Measurements from ENCODE around the gene FAM228B.
"Not testable (repeated sequence)": the region's sequence is repeated elsewhere in the genome, so short reads cannot be mapped to it uniquely, and the experiment has no call there.

FAM228B gene

GRCh38 chr2:24104110-24104650 is 19.1 kb upstream of the FAM228B start:
- DNase-seq: no peak

DNA sequence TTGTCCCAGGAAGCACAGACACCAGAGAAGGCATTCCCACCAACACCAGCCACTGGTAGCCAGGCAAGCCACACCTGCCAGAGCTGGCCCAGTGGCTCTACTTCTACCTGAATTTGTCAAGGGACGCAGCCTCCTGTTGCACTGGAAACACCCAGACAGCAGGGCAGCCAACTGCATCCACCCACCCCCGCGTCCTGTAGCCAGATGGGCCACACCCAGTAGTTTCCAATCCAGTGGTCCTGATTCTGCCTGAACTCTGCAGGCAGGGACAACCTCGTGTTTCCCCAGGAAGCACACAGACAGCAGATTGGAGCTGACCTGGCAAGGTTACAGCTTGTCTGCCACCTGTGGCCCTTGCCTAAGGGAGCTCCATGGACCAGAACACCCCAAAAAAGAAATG is 18.4 kb upstream of the FAM228B start:
- no peak for DNase-seq

DNA sequence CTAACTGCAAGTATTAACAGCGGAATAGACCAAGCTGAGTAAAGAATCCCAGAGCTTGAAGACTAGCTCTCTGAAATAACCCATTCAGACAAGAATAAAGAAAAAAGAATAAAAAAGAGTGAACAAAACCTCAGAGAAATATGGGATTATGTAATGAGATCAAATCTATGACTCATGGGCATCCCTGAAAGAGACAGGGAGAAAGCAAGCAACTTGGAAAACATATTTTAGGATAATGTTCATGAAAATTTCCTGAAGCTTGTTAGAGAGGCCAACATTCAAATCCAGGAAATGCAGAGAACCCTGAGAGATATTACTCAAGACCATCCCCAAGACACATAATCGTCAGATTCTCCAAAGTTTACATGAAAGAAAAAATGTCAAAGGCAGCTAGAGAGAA is 17.5 kb upstream of the FAM228B start:
- DNase-seq: no peak

- no peak for DNase-seq
Measured at GRCh38 chr2:24106786-24107185, 16.5 kb upstream of the FAM228B start.

GRCh38 chr2:24107336-24107735 is 15.9 kb upstream of the FAM228B start:
- no peak for DNase-seq

- not testable (repeated sequence) for DNase-seq
Measured at GRCh38 chr2:24109431-24109830, 13.8 kb upstream of the FAM228B start.

- DNase-seq: no peak
Measured at GRCh38 chr2:24110660-24111303, 12.5 kb upstream of the FAM228B start.

DNA sequence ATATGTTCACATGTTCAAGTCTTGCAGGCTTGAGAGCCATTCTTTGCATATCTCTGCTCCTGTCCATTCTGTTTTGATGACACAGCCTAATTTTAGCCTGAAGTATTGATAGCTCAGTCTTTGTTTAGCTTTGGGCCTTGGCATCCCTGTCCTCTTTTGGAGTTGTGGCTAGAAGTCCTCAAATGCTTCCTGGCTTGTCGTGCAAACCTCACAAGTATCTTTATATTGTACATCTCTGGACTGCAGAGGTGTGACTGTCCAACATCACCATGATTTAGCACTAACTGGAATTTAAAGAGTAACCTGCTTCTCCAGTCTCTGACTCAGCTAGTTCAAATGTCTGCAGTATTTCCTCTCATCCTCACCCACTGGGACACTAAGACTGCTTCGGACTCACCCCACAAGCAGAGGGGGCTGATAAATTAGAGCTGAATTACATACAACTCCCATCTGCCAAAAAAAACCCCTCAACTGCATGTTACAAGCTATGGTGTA is 11.8 kb upstream of the FAM228B start:
- no peak for DNase-seq

DNA sequence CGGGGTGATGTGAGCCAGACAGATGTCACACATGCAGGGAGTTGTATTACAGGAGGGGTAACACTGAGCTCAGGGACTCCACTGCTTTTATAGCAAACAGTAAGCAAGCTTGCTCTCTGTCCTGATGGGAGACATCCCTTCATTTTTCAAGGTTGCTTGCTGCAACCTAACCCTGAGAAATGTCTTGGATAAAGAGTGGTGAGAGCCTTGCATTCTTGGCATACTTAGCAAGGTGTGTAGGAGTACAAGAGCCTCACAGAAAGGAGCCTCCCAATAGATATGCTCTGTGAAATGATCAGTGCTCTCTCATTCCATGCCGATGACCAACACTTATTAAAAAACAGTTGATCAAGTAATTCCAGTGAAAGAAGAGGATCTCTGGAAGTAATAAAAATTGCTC is 8.2 kb upstream of the FAM228B start:
- no peak for DNase-seq

DNA sequence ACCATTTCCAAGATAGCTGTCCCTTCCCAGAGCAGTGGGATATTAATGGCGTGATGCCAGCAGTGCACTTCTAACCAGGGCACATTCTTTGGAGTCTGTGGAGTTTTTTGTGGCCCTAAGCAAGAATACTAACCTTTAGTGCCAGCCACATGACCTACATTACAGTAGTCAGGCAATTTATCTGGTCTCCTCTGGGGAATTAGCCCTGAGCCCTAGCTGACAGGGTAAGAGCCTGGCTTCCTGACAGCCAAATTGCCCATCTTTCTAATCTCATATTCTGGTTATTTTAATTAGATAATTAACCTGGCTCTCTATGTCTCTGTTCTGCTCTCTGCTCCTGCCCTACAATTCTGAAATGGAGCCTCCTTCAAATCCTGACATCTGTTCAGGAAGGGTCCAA is 5.4 kb upstream of the FAM228B start:
- DNase-seq: no peak

DNA sequence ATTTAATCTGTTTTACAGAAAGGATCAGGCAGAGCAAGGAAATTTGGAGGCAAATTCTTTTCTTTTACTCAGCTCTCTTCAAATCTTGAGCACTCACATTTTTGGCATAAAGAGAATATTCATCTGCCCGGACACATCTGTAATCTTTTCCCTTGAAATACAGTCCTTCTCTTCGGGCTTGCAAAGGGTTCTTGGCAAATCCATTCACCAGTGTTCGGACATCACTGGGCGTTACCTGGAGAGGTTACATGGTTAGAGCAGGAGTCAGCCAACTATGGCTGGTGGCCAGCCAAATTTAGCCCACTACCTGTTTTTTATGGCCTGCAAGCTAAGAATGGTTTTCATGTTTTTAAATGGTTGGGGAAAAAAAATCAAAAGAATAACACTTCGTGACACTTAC is 2.2 kb upstream of the FAM228B start:
- no peak for DNase-seq

DNA sequence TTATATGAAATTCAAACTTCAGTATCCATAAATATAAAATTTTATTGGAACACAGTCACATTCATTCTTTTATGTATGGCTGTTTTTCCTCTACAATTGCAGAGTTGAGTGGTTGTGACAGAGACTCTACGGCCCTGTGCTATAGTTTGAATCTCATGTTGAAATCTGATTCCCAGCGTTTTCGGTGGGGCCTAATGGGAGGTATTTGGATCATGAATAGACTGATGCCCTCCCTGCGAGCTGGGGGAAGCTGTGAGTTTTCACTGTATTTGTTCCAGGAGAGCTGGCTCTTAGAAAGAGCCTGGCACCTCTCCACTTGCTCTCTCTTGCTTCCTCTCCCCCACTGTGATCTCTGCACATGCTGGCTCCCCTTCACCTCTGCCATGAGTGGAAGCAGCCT is 1.8 kb upstream of the FAM228B start:
- DNase-seq: no peak

DNA sequence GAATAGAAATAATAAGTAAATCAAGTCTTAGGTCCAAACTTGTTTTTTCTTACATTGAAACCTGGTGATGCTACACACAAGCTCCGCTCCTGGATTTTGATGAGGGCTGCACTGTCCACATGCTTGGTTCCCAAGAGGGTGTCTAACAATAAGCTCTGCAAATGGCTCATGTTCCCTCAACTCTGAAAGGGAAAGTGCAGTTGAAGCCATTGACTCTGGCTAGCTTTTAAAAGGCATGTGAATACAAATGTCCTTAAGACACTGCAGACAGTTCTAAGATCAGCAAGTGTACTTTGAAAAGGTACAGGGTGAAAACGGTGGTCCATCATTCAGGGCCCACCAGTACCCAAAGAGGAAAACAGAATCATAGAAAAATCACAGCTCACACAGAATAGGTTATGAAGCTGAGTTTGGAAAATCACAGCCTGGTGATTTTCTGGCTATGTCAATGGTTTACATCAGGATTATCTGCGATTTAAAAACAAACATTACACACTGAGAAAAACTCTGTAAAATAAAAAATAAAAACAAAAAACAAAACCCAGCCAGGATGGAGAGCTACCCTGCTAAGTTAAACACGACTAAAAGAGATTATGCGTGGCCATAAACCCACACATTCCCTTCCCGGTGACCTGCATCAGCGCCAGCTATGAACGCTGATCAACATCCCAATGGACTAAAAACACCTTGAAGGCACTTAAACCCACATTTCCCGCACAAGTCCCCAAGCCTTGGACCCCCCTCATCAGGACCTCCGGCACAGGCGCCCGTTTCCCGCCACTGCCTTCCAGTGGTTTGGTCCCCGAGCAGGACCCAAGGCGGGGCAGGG is 689 bp upstream of the FAM228B start:
- DNase-seq: no peak

GRCh38 chr2:24123922-24124580 is 782 bp downstream of the FAM228B start:
- DNase-seq: no peak

DNA sequence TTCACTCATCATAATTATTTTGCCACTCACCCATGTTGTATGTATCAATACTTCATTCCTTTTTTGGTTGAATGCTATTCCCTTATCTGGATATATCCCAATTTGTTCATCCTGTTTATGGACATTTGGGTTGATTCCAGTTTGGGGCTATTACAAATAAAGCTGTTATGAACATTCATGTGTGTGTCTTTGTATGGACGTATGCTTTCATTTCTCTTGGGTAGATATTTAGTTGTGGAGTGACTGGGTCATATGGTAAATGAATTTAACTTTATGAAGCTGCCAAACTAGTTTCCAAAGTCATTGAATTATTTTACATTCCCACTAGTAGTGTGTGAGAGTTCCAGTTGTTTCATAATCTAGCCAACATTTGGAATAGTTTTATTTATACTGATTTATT is 2.7 kb downstream of the FAM228B start:
- no peak for DNase-seq

DNA sequence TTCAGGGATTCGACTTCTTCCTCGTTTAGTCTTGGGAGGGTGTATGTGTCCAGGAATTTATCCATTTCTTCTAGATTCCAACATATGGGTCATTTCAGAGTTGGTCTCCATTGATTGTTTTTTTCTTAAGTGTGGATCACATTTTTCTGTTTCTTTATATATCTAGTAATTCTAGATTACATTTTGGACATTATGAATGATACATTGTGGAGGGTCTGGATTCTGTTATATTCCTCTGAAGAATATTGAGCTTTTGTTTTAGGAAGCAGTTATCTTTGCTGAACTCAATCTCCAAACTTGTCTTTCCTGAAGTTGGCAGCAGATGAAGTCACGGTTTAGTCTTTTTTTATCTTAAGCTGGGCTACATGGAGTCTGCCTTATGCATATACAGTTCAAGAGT is 9.3 kb downstream of the FAM228B start:
- no peak for DNase-seq

DNA sequence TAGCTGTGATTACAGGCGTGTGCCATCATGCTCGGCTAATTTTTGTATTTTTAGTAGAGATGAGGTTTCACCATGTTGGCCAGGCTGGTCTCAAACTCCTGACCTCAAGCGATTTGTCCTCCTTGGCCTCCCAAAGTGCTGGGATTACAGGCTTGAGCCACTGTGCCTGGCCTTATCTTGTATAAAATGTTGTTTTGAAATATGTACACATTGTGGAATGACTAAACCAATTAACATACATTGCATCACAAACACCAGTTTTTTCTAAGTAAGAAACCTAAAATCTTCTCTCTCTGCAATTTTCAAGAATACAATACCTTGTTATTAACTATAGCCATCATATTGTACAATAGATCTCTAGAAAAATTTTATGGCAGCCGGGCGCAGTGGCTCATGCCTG is 17.0 kb downstream of the FAM228B start:
- DNase-seq: not testable (repeated sequence)

GRCh38 chr2:24147364-24147763 is 24.1 kb downstream of the FAM228B start:
- DNase-seq: no peak

DNA sequence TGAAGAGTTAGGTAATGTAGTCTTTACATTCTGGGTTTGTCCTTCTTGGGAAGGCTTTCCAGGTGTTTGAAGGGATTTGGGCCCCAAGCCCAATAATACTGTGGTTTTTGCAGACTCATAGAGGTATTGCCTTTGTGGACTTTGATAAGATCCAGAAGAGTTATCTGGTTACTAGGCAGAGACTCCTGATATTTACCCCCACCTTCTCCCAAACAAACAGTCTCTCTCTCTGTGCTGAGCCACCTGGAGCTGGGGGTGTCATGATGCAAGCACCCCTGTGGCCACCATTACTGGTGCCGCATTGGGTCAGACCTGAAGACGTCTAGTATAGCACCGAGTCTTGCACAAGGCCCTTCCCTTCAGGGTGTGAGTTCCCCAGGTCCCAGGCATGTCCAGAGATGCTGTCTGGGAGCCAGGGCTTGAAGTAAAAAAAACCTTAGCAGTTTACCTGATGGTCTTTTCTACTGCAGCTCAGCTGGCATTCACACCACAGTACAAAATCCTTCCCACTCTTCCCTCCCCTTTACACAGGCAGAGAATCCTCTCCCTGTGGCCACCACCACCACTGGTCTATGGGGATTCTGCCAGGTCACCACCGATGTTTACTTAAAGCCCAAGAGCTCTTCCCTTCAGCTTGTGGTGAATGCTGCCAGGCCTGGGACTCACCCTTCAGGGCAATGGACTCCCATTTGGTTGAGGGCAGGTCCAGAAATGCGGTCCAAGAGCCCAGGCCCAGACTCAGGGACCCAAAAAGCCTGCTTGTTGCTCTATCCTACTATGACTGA is 29.3 kb downstream of the FAM228B start:
- DNase-seq: no peak

GRCh38 chr2:24153478-24153877 is 30.2 kb downstream of the FAM228B start:
- DNase-seq: no peak

DNA sequence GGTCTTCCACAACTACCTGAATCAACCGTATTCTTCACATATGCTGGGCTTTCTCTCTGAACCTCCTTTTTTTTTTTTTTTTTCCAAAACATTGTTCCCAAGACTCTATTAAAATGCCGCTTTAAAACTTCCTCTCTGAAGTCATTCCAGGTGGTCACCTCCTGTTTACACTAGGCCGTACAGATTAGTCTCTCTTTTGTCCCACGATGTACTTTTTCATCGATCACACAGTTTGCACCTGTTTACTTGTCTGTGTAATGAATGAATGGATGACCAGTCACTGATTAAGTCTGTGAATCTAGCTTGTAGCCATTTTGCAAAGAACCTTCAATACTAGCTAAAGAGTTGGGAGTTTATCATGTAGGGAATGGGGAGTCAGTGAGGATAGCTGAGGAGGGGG is 34.9 kb downstream of the FAM228B start:
- no peak for DNase-seq

DNA sequence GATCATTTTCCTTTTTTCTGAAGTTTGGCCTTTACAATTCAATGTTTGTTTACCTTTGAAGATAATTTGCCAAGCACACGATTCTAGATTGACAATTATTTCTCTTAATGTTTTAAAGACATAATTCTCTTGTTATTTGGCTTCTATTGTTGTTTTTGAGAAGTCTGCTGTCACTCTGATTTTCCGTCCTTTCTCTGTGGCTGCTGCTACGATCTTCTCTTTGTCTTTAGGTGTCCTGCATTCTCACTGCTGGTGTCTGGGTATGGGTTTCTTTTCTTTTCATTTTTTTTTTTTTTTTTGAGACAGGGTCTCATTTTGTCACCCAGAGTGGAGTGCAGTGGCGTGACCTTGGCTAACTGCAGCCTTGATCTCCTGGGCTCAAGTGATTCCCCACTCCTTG is 36.4 kb downstream of the FAM228B start:
- DNase-seq: no peak

GRCh38 chr2:24160761-24161160 is 37.5 kb downstream of the FAM228B start:
- DNase-seq: no peak
